Stimulated activated naive B cell treated with anti-CD40 and anti-IgM and Interleukin-4, amounts not matched to agents 10 μg/mL and 1 μg/mL and 100 μg/mL, for 72 hours (primary cell): ENCODE measurements around the gene NBPF11.
"Not testable (repeated sequence)": the region's sequence is repeated elsewhere in the genome, so short reads cannot be mapped to it uniquely, and the experiment has no call there.

Experiments used
- ATAC-seq, 2 donors: fragments of 150-1000 bp; cut with Tn5 transposase; replicated peaks; 2 replicates each; pipeline ENCODE4 v1.10.0; 2021; ENCODE audit warnings: moderate library complexity in 1 of 2
- DNase-seq: peaks from one replicate; pipeline ENCODE4 v3.0.0; 2021
- H3K27ac Mint-ChIP-seq: one replicate; pipeline ENCODE4 v1.8.0; 2022; ENCODE audit warnings: mild to moderate bottlenecking, mixed read lengths
- H3K27me3 Mint-ChIP-seq, 2 donors: one replicate each; pipeline ENCODE4 v1.8.0; 2022; ENCODE audit warnings: mixed read lengths in 2 of 2
- H3K36me3 Mint-ChIP-seq, 2 donors: one replicate each; pipeline ENCODE4 v1.8.0; 2022; ENCODE audit warnings: mixed read lengths in 2 of 2, mild to moderate bottlenecking in 1 of 2
- H3K4me1 Mint-ChIP-seq, 2 donors: one replicate each; pipeline ENCODE4 v1.8.0; 2022; ENCODE audit warnings: mixed read lengths in 2 of 2, mild to moderate bottlenecking in 1 of 2
- H3K4me3 Mint-ChIP-seq, 2 donors: one replicate each; pipeline ENCODE4 v1.8.0; 2022; ENCODE audit warnings: mild to moderate bottlenecking in 2 of 2, mixed read lengths in 2 of 2, moderate library complexity in 1 of 2
- H3K9me3 Mint-ChIP-seq, 2 donors: one replicate each; pipeline ENCODE4 v1.8.0; 2022; ENCODE audit warnings: mixed read lengths in 2 of 2, mild to moderate bottlenecking in 1 of 2

The NBPF11 gene

GRCh38 chr1:148151911-148152656, at the start of gene NBPF11:
Gene NBPF11, minus strand, starts transcription at chr1:148152281. Its CDS starts 25,278 bp downstream, at chr1:148127003.
- peak; percentile 90 for DNase-seq
- not testable (repeated sequence) for H3K27me3 Mint-ChIP-seq, H3K36me3 Mint-ChIP-seq, H3K9me3 Mint-ChIP-seq
- Mint-ChIP-seq H3K27ac (peak within 1 kb of the TSS; percentile 99), H3K4me3 (peak within 1 kb of the TSS; percentile 98 to 99), H3K4me1 (peaks cover 7 to 25% of the 10 kb centered on the region in 2 donors)
- ATAC-seq, result peak; percentile 90 to 91

- H3K27me3 Mint-ChIP-seq, H3K9me3 Mint-ChIP-seq, ATAC-seq, H3K36me3 Mint-ChIP-seq, H3K4me1 Mint-ChIP-seq, H3K4me3 Mint-ChIP-seq, H3K27ac Mint-ChIP-seq, DNase-seq: not testable (repeated sequence)
These were observed 45.3 kb upstream of the NBPF11 start for GRCh38 chr1:148197396-148197795.

- not testable (repeated sequence) for H3K4me3 Mint-ChIP-seq, H3K27ac Mint-ChIP-seq, H3K9me3 Mint-ChIP-seq, H3K4me1 Mint-ChIP-seq, H3K36me3 Mint-ChIP-seq, H3K27me3 Mint-ChIP-seq, DNase-seq
- peak; percentile 48 to 66 for ATAC-seq
These were observed 44.9 kb upstream of the NBPF11 start for GRCh38 chr1:148196949-148197348.

- H3K27ac Mint-ChIP-seq, H3K4me1 Mint-ChIP-seq, H3K27me3 Mint-ChIP-seq, H3K36me3 Mint-ChIP-seq, H3K4me3 Mint-ChIP-seq, H3K9me3 Mint-ChIP-seq, DNase-seq: not testable (repeated sequence)
- peak in 1 of 2 donors; percentile 18 for ATAC-seq
These were observed 43.0 kb upstream of the NBPF11 start for GRCh38 chr1:148195115-148195514.

- ATAC-seq, DNase-seq, H3K27ac Mint-ChIP-seq, H3K4me1 Mint-ChIP-seq, H3K36me3 Mint-ChIP-seq, H3K27me3 Mint-ChIP-seq, H3K9me3 Mint-ChIP-seq, H3K4me3 Mint-ChIP-seq: not testable (repeated sequence)
These were observed 36.7 kb upstream of the NBPF11 start for GRCh38 chr1:148188768-148189167.

GRCh38 chr1:148178682-148179081, 26.6 kb upstream of the NBPF11 start:
- H3K9me3 Mint-ChIP-seq, result not testable (repeated sequence)

GRCh38 chr1:148175414-148175813, 23.3 kb upstream of the NBPF11 start:
- H3K4me1 Mint-ChIP-seq, ATAC-seq, H3K27me3 Mint-ChIP-seq, H3K27ac Mint-ChIP-seq, DNase-seq, H3K4me3 Mint-ChIP-seq, H3K9me3 Mint-ChIP-seq, H3K36me3 Mint-ChIP-seq: not testable (repeated sequence)

More at GRCh38 chr1:148178682-148179081, 26.6 kb upstream of the NBPF11 start:
- not testable (repeated sequence) for H3K36me3 Mint-ChIP-seq, H3K27me3 Mint-ChIP-seq, H3K4me3 Mint-ChIP-seq, ATAC-seq, H3K4me1 Mint-ChIP-seq, H3K27ac Mint-ChIP-seq, DNase-seq

- not testable (repeated sequence) for H3K9me3 Mint-ChIP-seq, H3K36me3 Mint-ChIP-seq, H3K4me3 Mint-ChIP-seq, H3K27me3 Mint-ChIP-seq, ATAC-seq, H3K27ac Mint-ChIP-seq, H3K4me1 Mint-ChIP-seq, DNase-seq
These were observed 19.9 kb upstream of the NBPF11 start for GRCh38 chr1:148171995-148172394.

- H3K9me3 Mint-ChIP-seq, result no peaks in the 10 kb centered on the region
- peak; percentile 55 to 66 for ATAC-seq
- H3K27me3 Mint-ChIP-seq, result peaks cover 4 to 9% of the 10 kb centered on the region in 2 donors
- no peak for DNase-seq
- no peak overlapping the region for H3K27ac Mint-ChIP-seq
- H3K4me3 Mint-ChIP-seq, result no peak overlapping the region
- H3K4me1 Mint-ChIP-seq, result peaks cover 6 to 7% of the 10 kb centered on the region in 2 donors
- no peaks in the 10 kb centered on the region for H3K36me3 Mint-ChIP-seq
These were observed 14.7 kb upstream of the NBPF11 start for GRCh38 chr1:148166558-148167492.

GRCh38 chr1:148162363-148162762, 10.3 kb upstream of the NBPF11 start:
- no peak for ATAC-seq
- Mint-ChIP-seq H3K9me3 (no peaks in the 10 kb centered on the region), H3K4me3 (no peak overlapping the region), H3K27me3 (peaks cover 24 to 31% of the 10 kb centered on the region in 2 donors), H3K27ac (no peak overlapping the region), H3K4me1 (peaks cover 10 to 12% of the 10 kb centered on the region in 2 donors), H3K36me3 (no peaks in the 10 kb centered on the region)
- DNase-seq, result no peak

GRCh38 chr1:148161053-148161901, 9.2 kb upstream of the NBPF11 start:
- Mint-ChIP-seq H3K9me3 (no peaks in the 10 kb centered on the region), H3K4me3 (no peak overlapping the region), H3K4me1 (peaks cover 5 to 6% of the 10 kb centered on the region in 2 donors), H3K36me3 (no peaks in the 10 kb centered on the region), H3K27ac (no peak overlapping the region), H3K27me3 (peaks cover 20 to 31% of the 10 kb centered on the region in 2 donors)
- ATAC-seq (no peak), DNase-seq (no peak)

GRCh38 chr1:148160343-148161052, 8.4 kb upstream of the NBPF11 start:
- Mint-ChIP-seq H3K9me3 (no peaks in the 10 kb centered on the region), H3K4me3 (no peak overlapping the region), H3K27ac (no peak overlapping the region), H3K27me3 (peaks cover 20 to 31% of the 10 kb centered on the region in 2 donors), H3K36me3 (no peaks in the 10 kb centered on the region), H3K4me1 (peaks cover 9 to 13% of the 10 kb centered on the region in 2 donors)
- no peak for ATAC-seq
- DNase-seq, result no peak

GRCh38 chr1:148160048-148160342, 7.9 kb upstream of the NBPF11 start:
- H3K27me3 Mint-ChIP-seq, result peaks cover 20 to 31% of the 10 kb centered on the region in 2 donors
- no peak for DNase-seq
- peaks cover 9 to 16% of the 10 kb centered on the region in 2 donors for H3K4me1 Mint-ChIP-seq
- ATAC-seq, result no peak
- no peak overlapping the region for H3K4me3 Mint-ChIP-seq
- H3K36me3 Mint-ChIP-seq, result no peaks in the 10 kb centered on the region
- H3K27ac Mint-ChIP-seq, result no peak overlapping the region
- H3K9me3 Mint-ChIP-seq, result no peaks in the 10 kb centered on the region
